AG04449 (cell line): Measurements from ENCODE around the gene MAGEA1.

Experiments used
- CTCF ChIA-PET: fragments of 350-600 bp; formaldehyde crosslinking; extraction: SDS; loops from one replicate; lab custom pipeline; 2021; ENCODE audit warnings: antibody characterized with exemption; lab: Yijun Ruan, JAX
- POLR2A ChIA-PET: fragments of 400-600, 350-600 bp; formaldehyde crosslinking; extraction: SDS; loops from one replicate; lab custom pipeline; 2020; ENCODE audit warnings: antibody characterized with exemption, inconsistent platforms; lab: Yijun Ruan, JAX
- DNase-seq: peaks from one replicate; pipeline ENCODE4 v3.0.0-alpha.2; 2010; ENCODE audit warnings: low read depth, low spot score
- H3K4me3 ChIP-seq: 2 replicates; pipeline ENCODE4 v1.5.1; 2011; ENCODE audit warnings: low read depth, mild to moderate bottlenecking, control low read depth, low read length
- CTCF ChIP-seq: IDR thresholded peaks from one replicate; pipeline ENCODE4 v1.5.1; 2011; ENCODE audit warnings: mild to moderate bottlenecking, moderate library complexity, low read length, control low read depth, inconsistent platforms; ENCODE audit not compliant: insufficient read depth; ENCODE audit errors: missing control alignments

MAGEA1 gene

GRCh38 chrX:153209347-153209746 lies 30.3 kb downstream of the MAGEA1 start:
- no peak for TF ChIP-seq CTCF
- ChIA-PET POLR2A (no interaction called here), CTCF (no interaction called here)
- no peak overlapping the region for H3K4me3 ChIP-seq
- no peak for DNase-seq

GRCh38 chrX:153214934-153215333 lies 35.9 kb downstream of the MAGEA1 start:
- no peak for DNase-seq
- ChIA-PET CTCF (no interaction called here), POLR2A (no interaction called here)
- TF ChIP-seq CTCF: no peak
- no peak overlapping the region for H3K4me3 ChIP-seq

- DNase-seq: no peak
- no peak for TF ChIP-seq CTCF
- H3K4me3 ChIP-seq: no peak overlapping the region
- POLR2A ChIA-PET: no interaction called here
- CTCF ChIA-PET: no interaction called here
Measured at GRCh38 chrX:153216926-153217325, 37.8 kb downstream of the MAGEA1 start.

GRCh38 chrX:153225438-153226098 lies 46.5 kb downstream of the MAGEA1 start:
- DNase-seq: no peak
- POLR2A ChIA-PET: no interaction called here
- H3K4me3 ChIP-seq: no peak overlapping the region
- TF ChIP-seq CTCF: no peak
- CTCF ChIA-PET: no interaction called here

GRCh38 chrX:153226344-153227185 lies 47.5 kb downstream of the MAGEA1 start:
- DNase-seq: no peak
- POLR2A ChIA-PET: no interaction called here
- H3K4me3 ChIP-seq: no peak overlapping the region
- no peak for TF ChIP-seq CTCF
- CTCF ChIA-PET: no interaction called here
